HL-60 (cell line): ENCODE data around the gene KCNMA1.

Experiments used
- DNase-seq, 2 experiments: peaks; one replicate each; pipeline ENCODE4 v3.0.0-alpha.2; 2010 to 2020; ENCODE audit warnings: low read depth in 1 of 2, low spot score in 1 of 2
- H3K27ac ChIP-seq: fragments of 250-450 bp; sonication (Bioruptor Pico); replicated peaks from 2 replicates; pipeline ENCODE4 v1.5.1; 2020; ENCODE audit warnings: mild to moderate bottlenecking, moderate library complexity
- H3K27me3 ChIP-seq: fragments of 250-450 bp; sonication (Bioruptor Pico); 2 replicates; pipeline ENCODE4 v1.5.1; 2021; ENCODE audit warnings: mild to moderate bottlenecking, moderate library complexity; ENCODE audit not compliant: insufficient read depth, poor library complexity, severe bottlenecking
- H3K4me3 ChIP-seq: replicated peaks from 2 replicates; pipeline ENCODE4 v1.5.1; 2011; ENCODE audit warnings: mild to moderate bottlenecking, control low read depth, low read length; ENCODE audit not compliant: insufficient read depth
- GABPA ChIP-seq: IDR thresholded peaks from 2 replicates; pipeline ENCODE4 v1.6.1; 2012; ENCODE audit warnings: low read depth
- POLR2AphosphoS5 ChIP-seq: IDR thresholded peaks from 2 replicates; pipeline ENCODE4 v1.6.1; 2012; ENCODE audit warnings: low read depth
- REST ChIP-seq: IDR thresholded peaks from 2 replicates; pipeline ENCODE4 v1.6.1; 2012; ENCODE audit warnings: low read depth; ENCODE audit not compliant: insufficient replicate concordance
- SPI1 ChIP-seq: IDR thresholded peaks from 2 replicates; pipeline ENCODE4 v1.6.1; 2012; ENCODE audit warnings: low read depth, mild to moderate bottlenecking, borderline replicate concordance
- TF ChIP-seq, protein P1 (sequence below): IDR thresholded peaks from one replicate; pipeline ENCODE4 v1.5.1; 2011; ENCODE audit warnings: low read length, control low read depth, inconsistent platforms; ENCODE audit not compliant: insufficient read depth

Gene KCNMA1

GRCh38 chr10:76995023-76995422 lies 642.6 kb downstream of the KCNMA1 start:
- TF ChIP-seq SPI1 (no peak), GABPA (no peak), REST (no peak), POLR2AphosphoS5 (no peak)
- TF ChIP-seq, protein P1, sequence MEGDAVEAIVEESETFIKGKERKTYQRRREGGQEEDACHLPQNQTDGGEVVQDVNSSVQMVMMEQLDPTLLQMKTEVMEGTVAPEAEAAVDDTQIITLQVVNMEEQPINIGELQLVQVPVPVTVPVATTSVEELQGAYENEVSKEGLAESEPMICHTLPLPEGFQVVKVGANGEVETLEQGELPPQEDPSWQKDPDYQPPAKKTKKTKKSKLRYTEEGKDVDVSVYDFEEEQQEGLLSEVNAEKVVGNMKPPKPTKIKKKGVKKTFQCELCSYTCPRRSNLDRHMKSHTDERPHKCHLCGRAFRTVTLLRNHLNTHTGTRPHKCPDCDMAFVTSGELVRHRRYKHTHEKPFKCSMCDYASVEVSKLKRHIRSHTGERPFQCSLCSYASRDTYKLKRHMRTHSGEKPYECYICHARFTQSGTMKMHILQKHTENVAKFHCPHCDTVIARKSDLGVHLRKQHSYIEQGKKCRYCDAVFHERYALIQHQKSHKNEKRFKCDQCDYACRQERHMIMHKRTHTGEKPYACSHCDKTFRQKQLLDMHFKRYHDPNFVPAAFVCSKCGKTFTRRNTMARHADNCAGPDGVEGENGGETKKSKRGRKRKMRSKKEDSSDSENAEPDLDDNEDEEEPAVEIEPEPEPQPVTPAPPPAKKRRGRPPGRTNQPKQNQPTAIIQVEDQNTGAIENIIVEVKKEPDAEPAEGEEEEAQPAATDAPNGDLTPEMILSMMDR, result no peak
- no peak for DNase-seq
- no peak overlapping the region for H3K4me3 ChIP-seq
- H3K27ac ChIP-seq, result no peak overlapping the region
- no peaks in the 10 kb centered on the region for H3K27me3 ChIP-seq

DNA sequence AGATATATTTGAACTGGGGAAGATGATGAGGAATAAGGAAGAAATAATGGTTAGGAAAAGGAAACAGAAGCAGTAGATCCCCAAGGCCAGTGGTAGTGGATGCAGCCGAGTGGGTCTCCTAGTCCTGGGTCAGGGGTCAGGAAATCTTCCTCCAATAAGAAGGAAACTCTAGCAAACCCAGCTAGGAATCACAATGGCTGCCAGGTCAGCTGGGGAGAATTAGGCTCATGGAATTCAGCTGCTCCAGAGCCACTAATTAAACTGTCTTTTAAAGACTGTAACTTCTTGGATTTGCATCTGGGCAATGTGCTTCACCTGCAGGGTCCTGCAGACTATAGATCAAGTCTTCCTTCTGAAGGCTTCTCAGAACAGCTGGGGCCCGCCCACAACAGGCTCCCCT lies 644.4 kb downstream of the KCNMA1 start:
- Histone ChIP-seq H3K4me3 (no peak overlapping the region), H3K27ac (no peak overlapping the region), H3K27me3 (no peaks in the 10 kb centered on the region)
- DNase-seq, result no peak
- no peak for TF ChIP-seq GABPA
- TF ChIP-seq REST, result no peak
- TF ChIP-seq POLR2AphosphoS5, result no peak
- TF ChIP-seq, protein P1, result no peak
- no peak for TF ChIP-seq SPI1

GRCh38 chr10:76992467-76992866 lies 645.1 kb downstream of the KCNMA1 start:
- Histone ChIP-seq H3K4me3 (no peak overlapping the region), H3K27me3 (no peaks in the 10 kb centered on the region), H3K27ac (no peak overlapping the region)
- DNase-seq, result no peak
- TF ChIP-seq, protein P1, result no peak
- TF ChIP-seq SPI1 (no peak), GABPA (no peak), REST (no peak), POLR2AphosphoS5 (no peak)
